Transverse colon (tissue), 4 donors: ENCODE measurements around the gene TMEM44. TPM values are rescaled to one million over a fixed set of nuclear protein-coding genes. Genes with fewer than 3 reads are reported as not detected.
"Not testable (repeated sequence)": the region's sequence is repeated elsewhere in the genome, so short reads cannot be mapped to it uniquely, and the experiment has no call there.

ENCODE experiments used
- DNase-seq: peaks from one replicate; pipeline ENCODE4 v3.0.0-alpha.2; 2019
- H3K27ac ChIP-seq, 4 donors: fragments of 200-600 bp; sonication (generic); 2 replicates each; pipeline ENCODE4 v1.5.1; 2016 to 2018; ENCODE audit warnings: inconsistent platforms in 4 of 4
- H3K27me3 ChIP-seq: fragments of 200-600 bp; sonication (generic); 2 replicates; pipeline ENCODE4 v1.5.1; 2017; ENCODE audit warnings: inconsistent platforms
- H3K36me3 ChIP-seq, 4 donors: fragments of 200-600 bp; sonication (generic); 2 replicates each; pipeline ENCODE4 v1.5.1; 2017 to 2019; ENCODE audit warnings: inconsistent platforms in 4 of 4
- H3K4me1 ChIP-seq, 4 donors: fragments of 200-600 bp; sonication (generic); 2 replicates each; pipeline ENCODE4 v1.5.1; 2017 to 2020; ENCODE audit warnings: inconsistent platforms in 4 of 4
- H3K4me3 ChIP-seq, 4 donors: fragments of 200-600 bp; sonication (generic); 1 replicate in 1 of 4; 2 replicates in 3 of 4; pipeline versions ENCODE4 v1.5.1 to v1.6.1; 2017 to 2019; ENCODE audit warnings: inconsistent platforms in 4 of 4
- H3K9me3 ChIP-seq, 2 donors: fragments of 200-600 bp; sonication (generic); 2 replicates each; pipeline ENCODE4 v1.5.1; 2017 to 2019; ENCODE audit warnings: inconsistent platforms in 2 of 2
- EP300 ChIP-seq: sonication (generic); formaldehyde crosslinking; IDR thresholded peaks from one replicate; pipeline ENCODE4 v1.6.1; 2017; ENCODE audit warnings: antibody characterized with exemption, low read depth
- POLR2A ChIP-seq: fragments of 450-650 bp; IDR thresholded peaks from one replicate; pipeline ENCODE4 v1.6.1; 2016; ENCODE audit warnings: antibody characterized with exemption, mild to moderate bottlenecking, moderate library complexity
- POLR2AphosphoS5 ChIP-seq, 3 donors: sonication (generic); formaldehyde crosslinking; IDR thresholded peaks; one replicate each; pipeline ENCODE4 v1.6.1; 2016; ENCODE audit warnings: antibody characterized with exemption in 3 of 3
- WGBS, 2 donors: methylation state at CpG; one replicate each; pipeline ENCODE4 v1.1.5; 2018; ENCODE audit warnings: low coverage in 1 of 2; 5-methylcytosine and 5-hydroxymethylcytosine counted together
- in situ Hi-C, 4 donors: fragments of 200-750 bp; cut with MboI; loops; one replicate each; pipeline versions ENCODE4 v1.15.0 to v1.15.1; 2017; ENCODE audit warnings: low sequenced_read_pairs in 3 of 4, low pct_ligation_motif_present in 1 of 4, low pct_unique_long_range_greater_than_20kb in 1 of 4
- intact Hi-C: fragments of 100-400 bp; cut with DNase I; formaldehyde crosslinking; loops from one replicate; pipeline ENCODE4 v1.15.1; 2023; ENCODE audit warnings: low total_unique reads
- total RNA-seq, 4 donors: library from RNA; depleted of rRNA; stranded (reverse); fragments of >200 nt; gene quantifications; one replicate each; pipeline ENCODE4 v1.1.0, GENCODE V29; 2016
- TF ChIP-seq, protein P1 (sequence below), 5 experiments: fragments of 200-600 bp in 3 of 5; fragments of 450-650 bp in 2 of 5; sonication (generic) in 3 of 5; IDR thresholded peaks; 1 replicate in 2 of 5; 2 replicates in 3 of 5; pipeline ENCODE4 v1.5.1; 2016 to 2017; ENCODE audit warnings: antibody characterized with exemption in 5 of 5, inconsistent platforms in 3 of 5, mild to moderate bottlenecking in 2 of 5, moderate library complexity in 1 of 5

TMEM44 gene
- total RNA-seq, 4 donors from 2014 or later: 52.0 to 101 (median 58.8) TPM

DNA sequence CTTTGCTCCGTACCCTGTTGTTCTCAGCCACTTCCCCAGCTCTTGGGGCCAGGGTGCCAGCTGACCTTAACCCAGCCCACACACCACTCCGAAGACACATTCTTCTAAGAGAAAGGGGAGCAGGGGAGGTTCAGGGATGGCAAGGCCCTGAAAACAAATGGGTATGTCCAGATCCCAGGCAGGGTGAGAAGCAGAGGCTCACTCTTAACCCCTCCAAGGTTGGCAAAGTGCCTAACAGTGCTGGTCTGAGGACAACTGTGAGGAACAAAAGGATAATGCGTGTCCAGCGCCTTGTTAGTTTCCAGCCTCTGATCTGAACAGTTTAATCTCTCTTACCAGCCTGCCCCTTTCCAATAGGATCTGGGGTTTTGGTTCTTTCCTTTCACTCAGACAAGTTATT lies 1.5 kb downstream of the TMEM44 start:
- H3K27ac ChIP-seq: no peak overlapping the region
- 91% methylated on average over 4 of the region's 4 CpGs; no CpG with 5 or more reads in 1 of the 2 donors for WGBS, 2 donors
- DNase-seq: no peak
- H3K9me3 ChIP-seq: no peaks in the 10 kb centered on the region
- in situ Hi-C loops: no loop called here
- peaks cover 0 to 13% (median 3%) of the 10 kb centered on the region in 4 donors for H3K4me1 ChIP-seq
- H3K36me3 ChIP-seq: peaks cover 0 to 7% (median 3%) of the 10 kb centered on the region in 4 donors
- intact Hi-C loops: no loop called here
- H3K4me3 ChIP-seq: no peak overlapping the region
- TF ChIP-seq, protein P1, sequence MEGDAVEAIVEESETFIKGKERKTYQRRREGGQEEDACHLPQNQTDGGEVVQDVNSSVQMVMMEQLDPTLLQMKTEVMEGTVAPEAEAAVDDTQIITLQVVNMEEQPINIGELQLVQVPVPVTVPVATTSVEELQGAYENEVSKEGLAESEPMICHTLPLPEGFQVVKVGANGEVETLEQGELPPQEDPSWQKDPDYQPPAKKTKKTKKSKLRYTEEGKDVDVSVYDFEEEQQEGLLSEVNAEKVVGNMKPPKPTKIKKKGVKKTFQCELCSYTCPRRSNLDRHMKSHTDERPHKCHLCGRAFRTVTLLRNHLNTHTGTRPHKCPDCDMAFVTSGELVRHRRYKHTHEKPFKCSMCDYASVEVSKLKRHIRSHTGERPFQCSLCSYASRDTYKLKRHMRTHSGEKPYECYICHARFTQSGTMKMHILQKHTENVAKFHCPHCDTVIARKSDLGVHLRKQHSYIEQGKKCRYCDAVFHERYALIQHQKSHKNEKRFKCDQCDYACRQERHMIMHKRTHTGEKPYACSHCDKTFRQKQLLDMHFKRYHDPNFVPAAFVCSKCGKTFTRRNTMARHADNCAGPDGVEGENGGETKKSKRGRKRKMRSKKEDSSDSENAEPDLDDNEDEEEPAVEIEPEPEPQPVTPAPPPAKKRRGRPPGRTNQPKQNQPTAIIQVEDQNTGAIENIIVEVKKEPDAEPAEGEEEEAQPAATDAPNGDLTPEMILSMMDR (IDR thresholded peaks at IDR 0.05): no peak
- TF ChIP-seq POLR2A (no peak), EP300 (no peak), POLR2AphosphoS5 (IDR thresholded peaks at IDR 0.05) (no peak)
- no peaks in the 10 kb centered on the region for H3K27me3 ChIP-seq

DNA sequence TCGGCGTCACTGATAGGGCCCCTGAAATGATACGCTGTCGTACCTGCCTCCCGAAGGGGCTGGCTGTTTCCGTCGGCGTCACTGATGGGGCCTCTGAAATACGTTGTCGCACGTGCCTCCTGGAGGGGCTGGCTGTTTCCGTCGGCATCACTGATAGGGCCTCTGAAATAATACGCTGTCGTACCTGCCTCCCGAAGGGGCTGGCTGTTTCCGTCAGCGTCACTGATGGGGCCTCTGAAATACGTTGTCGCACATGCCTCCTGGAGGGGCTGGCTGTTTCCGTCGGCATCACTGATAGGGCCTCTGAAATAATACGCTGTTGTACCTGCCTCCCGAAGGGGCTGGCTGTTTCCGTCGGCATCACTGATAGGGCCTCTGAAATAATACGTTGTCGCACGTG lies 2.5 kb downstream of the TMEM44 start:
- H3K4me3 ChIP-seq, H3K27ac ChIP-seq, in situ Hi-C loops, H3K9me3 ChIP-seq, DNase-seq, intact Hi-C loops, H3K27me3 ChIP-seq: not testable (repeated sequence)
- WGBS, 2 donors: 93% methylated on average over 29 of the region's 29 CpGs; no CpG with 5 or more reads in 1 of the 2 donors
- Histone ChIP-seq H3K36me3 (peaks cover 0 to 12% (median 3%) of the 10 kb centered on the region in 4 donors), H3K4me1 (peaks cover 0 to 13% (median 3%) of the 10 kb centered on the region in 4 donors)

- H3K4me1 ChIP-seq: peaks cover 0 to 11% (median 7%) of the 10 kb centered on the region in 4 donors
- H3K36me3 ChIP-seq: peaks cover 0 to 12% (median 3%) of the 10 kb centered on the region in 4 donors
- WGBS, 2 donors: 87 to 93% methylated on average over 3 to 6 of the region's 6 CpGs
- no peak for DNase-seq
- in situ Hi-C loops (no loop called here), intact Hi-C loops (no loop called here)
- H3K9me3 ChIP-seq: no peaks in the 10 kb centered on the region
- H3K27me3 ChIP-seq: no peaks in the 10 kb centered on the region
- TF ChIP-seq EP300: no peak
- TF ChIP-seq POLR2AphosphoS5 (IDR thresholded peaks at IDR 0.05): no peak
- no peak for TF ChIP-seq POLR2A
- TF ChIP-seq, protein P1 (IDR thresholded peaks at IDR 0.05): no peak
- H3K4me3 ChIP-seq: no peak overlapping the region
- no peak overlapping the region for H3K27ac ChIP-seq
These were observed 8.3 kb downstream of the TMEM44 start for GRCh38 chr3:194624956-194625355.

GRCh38 chr3:194623449-194624290 lies 9.5 kb downstream of the TMEM44 start:
- WGBS, 2 donors: 95 to 98% methylated on average over 9 to 25 of the region's 25 CpGs
- H3K36me3 ChIP-seq: peaks cover 0 to 12% (median 3%) of the 10 kb centered on the region in 4 donors
- H3K27me3 ChIP-seq: no peaks in the 10 kb centered on the region
- no peak for DNase-seq
- no peaks in the 10 kb centered on the region for H3K9me3 ChIP-seq
- no peak for TF ChIP-seq EP300
- no peak overlapping the region for H3K27ac ChIP-seq
- in situ Hi-C loops: no loop called here
- peaks cover 0 to 11% (median 7%) of the 10 kb centered on the region in 4 donors for H3K4me1 ChIP-seq
- intact Hi-C loops: no loop called here
- no peak overlapping the region for H3K4me3 ChIP-seq

GRCh38 chr3:194622621-194623340 lies 10.4 kb downstream of the TMEM44 start:
- peaks cover 0 to 11% (median 7%) of the 10 kb centered on the region in 4 donors for H3K4me1 ChIP-seq
- H3K27me3 ChIP-seq: no peaks in the 10 kb centered on the region
- peaks cover 0 to 6% (median 3%) of the 10 kb centered on the region in 4 donors for H3K36me3 ChIP-seq
- 95% methylated on average over 26 of the region's 26 CpGs; no CpG with 5 or more reads in 1 of the 2 donors for WGBS, 2 donors
- DNase-seq: no peak
- H3K27ac ChIP-seq: no peak overlapping the region
- TF ChIP-seq POLR2AphosphoS5 (IDR thresholded peaks at IDR 0.05) (no peak), POLR2A (no peak), EP300 (no peak)
- TF ChIP-seq, protein P1 (IDR thresholded peaks at IDR 0.05): no peak
- no peaks in the 10 kb centered on the region for H3K9me3 ChIP-seq
- H3K4me3 ChIP-seq: no peak overlapping the region
- intact Hi-C loops: no loop called here
- in situ Hi-C loops: no loop called here
